ENCODE data around the gene ZNF827.

DNA sequence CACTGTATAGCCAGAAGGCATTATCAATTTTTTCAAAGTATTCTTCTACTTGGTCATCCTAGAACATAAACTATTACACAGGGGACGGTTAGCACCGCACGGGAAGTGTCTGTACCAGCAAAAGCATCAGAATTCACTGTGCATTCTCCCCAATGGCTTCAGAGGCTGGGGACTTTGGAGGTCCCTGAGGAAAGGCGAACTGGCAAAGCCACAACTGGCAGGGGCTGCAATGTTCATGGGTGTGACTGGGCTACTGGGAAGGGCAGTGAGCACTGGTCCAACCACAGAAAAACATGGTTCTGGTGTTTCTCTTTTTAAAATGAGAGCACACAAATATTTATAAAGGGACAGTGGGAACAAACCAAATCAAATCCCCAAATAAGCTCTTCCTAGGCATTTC is 175.2 kb downstream of the ZNF827 start:
- TF ChIP-seq, protein P1, sequence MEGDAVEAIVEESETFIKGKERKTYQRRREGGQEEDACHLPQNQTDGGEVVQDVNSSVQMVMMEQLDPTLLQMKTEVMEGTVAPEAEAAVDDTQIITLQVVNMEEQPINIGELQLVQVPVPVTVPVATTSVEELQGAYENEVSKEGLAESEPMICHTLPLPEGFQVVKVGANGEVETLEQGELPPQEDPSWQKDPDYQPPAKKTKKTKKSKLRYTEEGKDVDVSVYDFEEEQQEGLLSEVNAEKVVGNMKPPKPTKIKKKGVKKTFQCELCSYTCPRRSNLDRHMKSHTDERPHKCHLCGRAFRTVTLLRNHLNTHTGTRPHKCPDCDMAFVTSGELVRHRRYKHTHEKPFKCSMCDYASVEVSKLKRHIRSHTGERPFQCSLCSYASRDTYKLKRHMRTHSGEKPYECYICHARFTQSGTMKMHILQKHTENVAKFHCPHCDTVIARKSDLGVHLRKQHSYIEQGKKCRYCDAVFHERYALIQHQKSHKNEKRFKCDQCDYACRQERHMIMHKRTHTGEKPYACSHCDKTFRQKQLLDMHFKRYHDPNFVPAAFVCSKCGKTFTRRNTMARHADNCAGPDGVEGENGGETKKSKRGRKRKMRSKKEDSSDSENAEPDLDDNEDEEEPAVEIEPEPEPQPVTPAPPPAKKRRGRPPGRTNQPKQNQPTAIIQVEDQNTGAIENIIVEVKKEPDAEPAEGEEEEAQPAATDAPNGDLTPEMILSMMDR (IDR thresholded peaks at IDR 0.05), result no peak
- no peak for TF ChIP-seq POLR2A (IDR thresholded peaks at IDR 0.05)
